Endodermal cell (in vitro differentiated cells): ENCODE data around the gene HS6ST1. TPM values are rescaled to one million over a fixed set of nuclear protein-coding genes. Genes with fewer than 3 reads are reported as not detected.

ENCODE experiments used
- DNase-seq: peaks from one replicate; pipeline ENCODE4 v3.0.0-alpha.2; 2017
- H3K27ac ChIP-seq: 2 replicates; pipeline ENCODE4 v1.5.1; 2013; ENCODE audit warnings: mild to moderate bottlenecking, low read depth, low read length, moderate library complexity
- H3K27me3 ChIP-seq: 2 replicates; pipeline ENCODE4 v1.6.1; 2013; ENCODE audit warnings: mild to moderate bottlenecking, low read length, moderate library complexity; ENCODE audit not compliant: insufficient read depth, control insufficient read depth, poor library complexity, severe bottlenecking
- H3K36me3 ChIP-seq: 2 replicates; pipeline ENCODE4 v1.7.0; 2013; ENCODE audit warnings: mild to moderate bottlenecking, low read length, moderate library complexity; ENCODE audit not compliant: control insufficient read depth, insufficient read depth
- H3K4me1 ChIP-seq: one replicate; pipeline ENCODE4 v1.7.0; 2013; ENCODE audit warnings: low read length; ENCODE audit not compliant: control insufficient read depth, insufficient read depth
- H3K4me3 ChIP-seq: 2 replicates; pipeline ENCODE4 v1.5.1; 2013; ENCODE audit warnings: mild to moderate bottlenecking, low read length, moderate library complexity
- H3K9ac ChIP-seq: 2 replicates; pipeline ENCODE4 v1.6.1; 2013; ENCODE audit warnings: mild to moderate bottlenecking, low read length, moderate library complexity; ENCODE audit not compliant: poor library complexity, severe bottlenecking; ENCODE audit errors: extremely low read depth
- H3K9me3 ChIP-seq: 2 replicates; pipeline ENCODE4 v1.6.1; 2013; ENCODE audit warnings: mild to moderate bottlenecking, low read length, moderate library complexity; ENCODE audit not compliant: control insufficient read depth
- H3K27ac Mint-ChIP-seq: 2 replicates; pipeline ENCODE4 v1.8.0; 2020; ENCODE audit warnings: mixed read lengths
- H3K27me3 Mint-ChIP-seq: 2 replicates; pipeline ENCODE4 v1.8.0; 2021; ENCODE audit warnings: mild to moderate bottlenecking, mixed read lengths; ENCODE audit not compliant: insufficient read depth
- H3K36me3 Mint-ChIP-seq: 2 replicates; pipeline ENCODE4 v1.8.0; 2020; ENCODE audit warnings: low read depth, mixed read lengths
- H3K4me1 Mint-ChIP-seq: 2 replicates; pipeline ENCODE4 v1.8.0; 2020; ENCODE audit warnings: mixed read lengths
- H3K4me3 Mint-ChIP-seq: 2 replicates; pipeline ENCODE4 v1.8.0; 2020; ENCODE audit warnings: mild to moderate bottlenecking, moderate library complexity, mixed read lengths
- H3K9me3 Mint-ChIP-seq: 2 replicates; pipeline ENCODE4 v1.8.0; 2020; ENCODE audit warnings: mild to moderate bottlenecking, mixed read lengths
- CTCF ChIP-seq: fragments of 200-600 bp; sonication (generic); conservative IDR thresholded peaks from 2 replicates; pipeline ENCODE4 v1.5.0; 2021; ENCODE audit warnings: antibody characterized with exemption, mild to moderate bottlenecking
- WGBS, 2 experiments: methylation state at CpG; one replicate each; pipeline versions ENCODE4 v1.1.5 to v1.1.7; 2013; ENCODE audit warnings: missing lambda C conversion rate in 2 of 2, mixed read lengths in 1 of 2; ENCODE audit not compliant: insufficient coverage in 1 of 2, insufficient read length in 1 of 2; 5-methylcytosine and 5-hydroxymethylcytosine counted together
- total RNA-seq, 2 donors: library from RNA; stranded (reverse); fragmentation: NEBNext Ultra II Directional in 1 of 2; extraction: Animal tissue kit (Norgen Biotek cat#: 25700) in 1 of 2; gene quantifications; 2 replicates in 1 of 2; 3 replicates in 1 of 2; pipeline ENCODE4 v1.2.1, GENCODE V29; 2021

HS6ST1 gene
- total RNA-seq, 2 donors from 2014 or later: 93.0 to 106 TPM

GRCh38 chr2:128354726-128355470 is 36.2 kb upstream of the HS6ST1 start:
- WGBS, 2 experiments: 90 to 96% methylated on average over 3 to 6 of the region's 6 CpGs
- Mint-ChIP-seq H3K4me1 (no peaks in the 10 kb centered on the region), H3K36me3 (peaks cover 7% of the 10 kb centered on the region), H3K4me3 (no peak overlapping the region), H3K27me3 (peaks cover 3% of the 10 kb centered on the region), H3K9me3 (peaks cover 36% of the 10 kb centered on the region), H3K27ac (no peak overlapping the region)
- H3K27me3 ChIP-seq: no peaks in the 10 kb centered on the region
- peaks cover 30% of the 10 kb centered on the region for H3K9me3 ChIP-seq
- no peak for DNase-seq
- H3K4me1 ChIP-seq: no peaks in the 10 kb centered on the region
- H3K9ac ChIP-seq: no peak overlapping the region
- H3K36me3 ChIP-seq: peaks cover 3% of the 10 kb centered on the region
- H3K4me3 ChIP-seq: no peak overlapping the region
- H3K27ac ChIP-seq: no peak overlapping the region
- no peak for TF ChIP-seq CTCF

GRCh38 chr2:128354161-128354560 is 35.5 kb upstream of the HS6ST1 start:
- Histone ChIP-seq H3K9me3 (peaks cover 30% of the 10 kb centered on the region), H3K27me3 (no peaks in the 10 kb centered on the region), H3K4me1 (no peaks in the 10 kb centered on the region), H3K4me3 (no peak overlapping the region), H3K9ac (no peak overlapping the region), H3K27ac (no peak overlapping the region), H3K36me3 (peaks cover 3% of the 10 kb centered on the region)
- DNase-seq: no peak
- peaks cover 2% of the 10 kb centered on the region for H3K27me3 Mint-ChIP-seq
- peaks cover 36% of the 10 kb centered on the region for H3K9me3 Mint-ChIP-seq
- H3K4me3 Mint-ChIP-seq: no peak overlapping the region
- no peaks in the 10 kb centered on the region for H3K4me1 Mint-ChIP-seq
- no peak overlapping the region for H3K27ac Mint-ChIP-seq
- TF ChIP-seq CTCF: no peak
- H3K36me3 Mint-ChIP-seq: peaks cover 7% of the 10 kb centered on the region
- 89 to 92% methylated on average over 4 to 5 of the region's 5 CpGs for WGBS, 2 experiments

GRCh38 chr2:128350736-128351135 is 32.1 kb upstream of the HS6ST1 start:
- no peak overlapping the region for H3K27ac ChIP-seq
- H3K9ac ChIP-seq: no peak overlapping the region
- H3K27me3 ChIP-seq: no peaks in the 10 kb centered on the region
- Mint-ChIP-seq H3K9me3 (peaks cover 36% of the 10 kb centered on the region), H3K36me3 (peaks cover 5% of the 10 kb centered on the region), H3K4me1 (peaks cover 2% of the 10 kb centered on the region), H3K27me3 (no peaks in the 10 kb centered on the region), H3K4me3 (no peak overlapping the region), H3K27ac (no peak overlapping the region)
- no peak for TF ChIP-seq CTCF
- peak overlapping the region; percentile 30 for H3K4me3 ChIP-seq
- H3K9me3 ChIP-seq: peaks cover 30% of the 10 kb centered on the region
- no peaks in the 10 kb centered on the region for H3K4me1 ChIP-seq
- WGBS, 2 experiments: 100% methylated on average over 1 of the region's 1 CpG; no CpG with 5 or more reads in 1 of the 2 experiments
- DNase-seq: no peak
- H3K36me3 ChIP-seq: peaks cover 3% of the 10 kb centered on the region
